Measurements from ENCODE around the gene CTR9. TPM values are rescaled to one million over a fixed set of nuclear protein-coding genes. Genes with fewer than 3 reads are reported as not detected.
A peak's percentile ranks its signal among the peaks of the same experiment; 100 is the strongest.

The CTR9 gene
- polyA plus RNA-seq, 1 of the 3 experiments (the other 2 are of a cell fraction) = 10.1 TPM

- Histone ChIP-seq H3K36me3 (replicated peaks in 1 of 2; ENCODE audit: control insufficient read depth in 1 of 2, insufficient read depth in 2 of 2, low read length in 1 of 2) (peaks cover 49 to 52% of the 10 kb centered on the region in 2 experiments), H3K4me3 (ENCODE audit: low read depth in 2 of 2, low read length in 1 of 2) (no peak overlapping the region), H3K9me2 (no peaks in the 10 kb centered on the region), H3K4me2 (no peak overlapping the region), H3K79me2 (ENCODE audit: insufficient read depth) (peaks cover 7% of the 10 kb centered on the region; the same call in 1 of the 2 replicates), H3K4me1 (ENCODE audit: control insufficient read depth in 1 of 2, insufficient read depth in 2 of 2, low read depth in 1 of 2, low read length in 1 of 2) (no peaks in the 10 kb centered on the region; a peak in 2 of 4 replicates), H3K27me3 (ENCODE audit: insufficient read depth) (no peaks in the 10 kb centered on the region), H3K27ac (ENCODE audit: low read depth in 2 of 2, low read length in 1 of 2) (peak overlapping the region in 1 of 2 experiments; percentile 1; a peak in 1 of 4 replicates), H2AFZ (ENCODE audit: low read depth) (no peak overlapping the region), H3K9me3 (no peaks in the 10 kb centered on the region), H3K9ac (no peak overlapping the region), H3F3A (replicated peaks; ENCODE audit: insufficient read depth) (peaks cover 68% of the 10 kb centered on the region), H4K20me1 (ENCODE audit: insufficient read depth) (peaks cover 30% of the 10 kb centered on the region)
- WGBS (ENCODE audit: low lambda C conversion rate) = 89% methylated on average over 1 of the region's 2 CpGs
- no peak for TF ChIP-seq NRF1 (IDR thresholded peaks at IDR 0.05; ENCODE audit: low read depth, low read length)
- TF ChIP-seq USF1 (IDR thresholded peaks at IDR 0.05; ENCODE audit: borderline replicate concordance, low read depth) = no peak
- TF ChIP-seq GABPA (IDR thresholded peaks at IDR 0.05; ENCODE audit: low read depth) = no peak
- TF ChIP-seq POLR2AphosphoS5 (IDR thresholded peaks at IDR 0.05; ENCODE audit: low read depth, low read length) = peak; percentile 41; the same call in 1 of the 2 replicates
- DNase-seq = no peak
- CTCF ChIA-PET = interaction anchor here (0.8 to 1.9 kb wide), 3 partner anchors 12 to 138 kb away, joined by 4 to 9 read pairs (median 8); no protein-coding TSS in a partner anchor
- POLR2A ChIA-PET = interaction anchor here (0.7 to 2.2 kb wide), 3 partner anchors 8 to 789 kb away, joined by 3 to 10 read pairs (median 7); partner anchors contain the start of gene EIF4G2
These were observed 45.1 kb downstream of the CTR9 start for GRCh38 chr11:10796191-10796590.

GRCh38 chr11:10797001-10797400 is 46.0 kb downstream of the CTR9 start:
- Histone ChIP-seq H3K36me3 (replicated peaks in 1 of 2; ENCODE audit: control insufficient read depth in 1 of 2, insufficient read depth in 2 of 2, low read length in 1 of 2) (peaks cover 57 to 61% of the 10 kb centered on the region in 2 experiments), H3K4me2 (no peak overlapping the region), H2AFZ (ENCODE audit: low read depth) (no peak overlapping the region), H3K4me1 (ENCODE audit: control insufficient read depth in 1 of 2, insufficient read depth in 2 of 2, low read depth in 1 of 2, low read length in 1 of 2) (peaks cover 0 to 3% of the 10 kb centered on the region in 2 experiments; a peak in 2 of 4 replicates), H3K9me2 (no peaks in the 10 kb centered on the region), H3K4me3 (ENCODE audit: low read depth in 2 of 2, low read length in 1 of 2) (no peak overlapping the region), H3K27me3 (ENCODE audit: insufficient read depth) (no peaks in the 10 kb centered on the region), H3K9ac (no peak overlapping the region), H3F3A (replicated peaks; ENCODE audit: insufficient read depth) (peaks cover 74% of the 10 kb centered on the region), H3K79me2 (ENCODE audit: insufficient read depth) (peaks cover 13% of the 10 kb centered on the region; the same call in 1 of the 2 replicates), H3K9me3 (no peaks in the 10 kb centered on the region), H4K20me1 (ENCODE audit: insufficient read depth) (peaks cover 37% of the 10 kb centered on the region), H3K27ac (ENCODE audit: low read depth in 2 of 2, low read length in 1 of 2) (peak overlapping the region in 1 of 2 experiments; percentile 1; a peak in 1 of 4 replicates)
- CTCF ChIA-PET = interaction anchor here (1.6 to 1.9 kb wide), 3 partner anchors 11 to 26 kb away, joined by 4 to 9 read pairs (median 8); no protein-coding TSS in a partner anchor
- no peak for DNase-seq
- WGBS (ENCODE audit: low lambda C conversion rate) = 94% methylated on average over 2 of the region's 2 CpGs
- POLR2A ChIA-PET = interaction anchor here (0.7 to 2.2 kb wide), 3 partner anchors 12 to 788 kb away, joined by 3 to 20 read pairs (median 10); partner anchors contain the start of gene EIF4G2
- TF ChIP-seq RAD21 (IDR thresholded peaks at IDR 0.05; ENCODE audit: low read length) (no peak), PBX3 (IDR thresholded peaks at IDR 0.05) (no peak), RCOR1 (IDR thresholded peaks at IDR 0.05; ENCODE audit: low read length) (no peak), CHD2 (IDR thresholded peaks at IDR 0.05; ENCODE audit: low read length, partially characterized antibody) (no peak), IRF3 (IDR thresholded peaks at IDR 0.05; ENCODE audit: low read depth, low read length) (no peak), FOSL2 (IDR thresholded peaks at IDR 0.05; ENCODE audit: borderline replicate concordance, low read depth) (no peak), SMC3 (IDR thresholded peaks at IDR 0.05; ENCODE audit: low read depth, low read length) (no peak), ELF1 (IDR thresholded peaks at IDR 0.05) (no peak), GABPA (IDR thresholded peaks at IDR 0.05; ENCODE audit: low read depth) (no peak), POLR2AphosphoS5 (IDR thresholded peaks at IDR 0.05; ENCODE audit: low read depth, low read length) (no peak), MXI1 (IDR thresholded peaks at IDR 0.05; ENCODE audit: low read depth, low read length) (no peak), EP300 (IDR thresholded peaks at IDR 0.05; ENCODE audit: borderline replicate concordance in 1 of 2, low read depth in 1 of 2, low read length in 1 of 2) (no peak), MAX (IDR thresholded peaks at IDR 0.05; ENCODE audit: low read depth) (no peak), REST (IDR thresholded peaks at IDR 0.05; ENCODE audit: low read depth, low read length) (no peak), NFIC (IDR thresholded peaks at IDR 0.05; ENCODE audit: borderline replicate concordance) (no peak), FOXM1 (IDR thresholded peaks at IDR 0.05; ENCODE audit: low read depth) (no peak), TAF1 (IDR thresholded peaks at IDR 0.05; ENCODE audit: borderline replicate concordance, low read depth, low read length) (no peak)

All from SK-N-SH (cell line).